Measurements from ENCODE around the gene FCAR. TPM values are rescaled to one million over a fixed set of nuclear protein-coding genes. Genes with fewer than 3 reads are reported as not detected.

Gene FCAR
- polyA plus RNA-seq, 1 of the 3 experiments (the other 2 are of a cell fraction) = not detected

- DNase-seq = no peak
- Histone ChIP-seq H3K4me1 (ENCODE audit: control insufficient read depth in 1 of 2, insufficient read depth in 2 of 2, low read depth in 1 of 2, low read length in 1 of 2) (no peaks in the 10 kb centered on the region), H3K27ac (ENCODE audit: low read depth in 2 of 2, low read length in 1 of 2) (no peak overlapping the region), H3K9me3 (no peaks in the 10 kb centered on the region), H2AFZ (ENCODE audit: low read depth) (no peak overlapping the region), H3K9me2 (no peaks in the 10 kb centered on the region), H3K4me3 (ENCODE audit: low read depth in 2 of 2, low read length in 1 of 2) (no peak overlapping the region), H3F3A (replicated peaks; ENCODE audit: insufficient read depth) (no peaks in the 10 kb centered on the region), H3K36me3 (replicated peaks in 1 of 2; ENCODE audit: control insufficient read depth in 1 of 2, insufficient read depth in 2 of 2, low read length in 1 of 2) (no peaks in the 10 kb centered on the region), H3K9ac (no peak overlapping the region), H3K79me2 (ENCODE audit: insufficient read depth) (no peaks in the 10 kb centered on the region), H3K27me3 (ENCODE audit: insufficient read depth) (no peaks in the 10 kb centered on the region; the same call in 1 of the 2 replicates), H3K4me2 (no peak overlapping the region), H4K20me1 (ENCODE audit: insufficient read depth) (no peaks in the 10 kb centered on the region)
- TF ChIP-seq CTCF (IDR thresholded peaks at IDR 0.05) = no peak
- no peak for TF ChIP-seq IRF3 (IDR thresholded peaks at IDR 0.05; ENCODE audit: low read depth, low read length)
- no peak for TF ChIP-seq RFX5 (IDR thresholded peaks at IDR 0.05; ENCODE audit: low read length)
- TF ChIP-seq GABPA (IDR thresholded peaks at IDR 0.05; ENCODE audit: low read depth) = no peak
- no peak for TF ChIP-seq RXRA (IDR thresholded peaks at IDR 0.05; ENCODE audit: borderline replicate concordance, low read depth)
- TF ChIP-seq CHD2 (IDR thresholded peaks at IDR 0.05; ENCODE audit: low read length, partially characterized antibody) = no peak
- TF ChIP-seq ZBTB33 (IDR thresholded peaks at IDR 0.05; ENCODE audit: borderline replicate concordance, low read depth) = no peak
- no peak for TF ChIP-seq ELF1 (IDR thresholded peaks at IDR 0.05)
- TF ChIP-seq FOSL2 (IDR thresholded peaks at IDR 0.05; ENCODE audit: borderline replicate concordance, low read depth) = no peak
- no peak for TF ChIP-seq RAD21 (IDR thresholded peaks at IDR 0.05; ENCODE audit: low read length)
- no peak for TF ChIP-seq USF1 (IDR thresholded peaks at IDR 0.05; ENCODE audit: borderline replicate concordance, low read depth)
- no peak for TF ChIP-seq SMC3 (IDR thresholded peaks at IDR 0.05; ENCODE audit: low read depth, low read length)
- TF ChIP-seq POLR2AphosphoS5 (IDR thresholded peaks at IDR 0.05; ENCODE audit: low read depth, low read length) = no peak
- no peak for TF ChIP-seq SIN3A (IDR thresholded peaks at IDR 0.05; ENCODE audit: borderline replicate concordance, low read depth, low read length)
- TF ChIP-seq MAX (IDR thresholded peaks at IDR 0.05; ENCODE audit: low read depth) = no peak
- no peak for TF ChIP-seq USF2 (IDR thresholded peaks at IDR 0.05; ENCODE audit: borderline replicate concordance, low read depth, low read length)
- TF ChIP-seq EP300 (IDR thresholded peaks at IDR 0.05; ENCODE audit: borderline replicate concordance in 1 of 2, low read depth in 1 of 2, low read length in 1 of 2) = no peak
- TF ChIP-seq FOXM1 (IDR thresholded peaks at IDR 0.05; ENCODE audit: low read depth) = no peak
- no peak for TF ChIP-seq NFIC (IDR thresholded peaks at IDR 0.05; ENCODE audit: borderline replicate concordance)
- no peak for TF ChIP-seq REST (IDR thresholded peaks at IDR 0.05; ENCODE audit: low read depth, low read length)
- WGBS (ENCODE audit: low lambda C conversion rate) = 0% methylated on average over 2 of the region's 2 CpGs
- ChIA-PET POLR2A (no interaction called here), CTCF (no interaction called here)
Observed at GRCh38 chr19:54850930-54851329, 23.1 kb upstream of the FCAR start.
